Left lobe of liver (tissue), 2 donors: ENCODE data around the gene DCAF15. TPM values are rescaled to one million over a fixed set of nuclear protein-coding genes. Genes with fewer than 3 reads are reported as not detected.
"Not testable (repeated sequence)": the region's sequence is repeated elsewhere in the genome, so short reads cannot be mapped to it uniquely, and the experiment has no call there.

ENCODE experiments used
- ATAC-seq: fragments of 200-7000 bp; cut with Tn5 transposase; one replicate; pipeline ENCODE4 v1.9.1; 2020; ENCODE audit warnings: mild to moderate bottlenecking, moderate library complexity
- DNase-seq: peaks from one replicate; pipeline ENCODE4 v3.0.0-alpha.2; 2020; ENCODE audit warnings: low spot score
- total RNA-seq: library from RNA; stranded (reverse); gene quantifications from one replicate; pipeline ENCODE4 v1.2.1, GENCODE V29; 2021
- donor health status: DM: no; HTN: no; CAD: no; lungs with moderate emphysema.
- donor health status: DM: no; HTN: yes; CAD: no.

The DCAF15 gene
- total RNA-seq, 1 donor from 2014 or later, result 11.4 TPM

GRCh38 chr19:13973479-13973878 lies 21.2 kb downstream of the DCAF15 start:
- DNase-seq, ATAC-seq: not testable (repeated sequence)

- DNase-seq (no peak), ATAC-seq (no peak)
These were observed 21.8 kb downstream of the DCAF15 start for GRCh38 chr19:13974073-13974472.

- ATAC-seq, result no peak
These were observed 23.6 kb downstream of the DCAF15 start for GRCh38 chr19:13975870-13976269.

GRCh38 chr19:13976446-13976845 lies 24.1 kb downstream of the DCAF15 start:
- ATAC-seq (no peak), DNase-seq (no peak)

More at GRCh38 chr19:13975870-13976269, 23.6 kb downstream of the DCAF15 start:
- DNase-seq, result no peak

- DNase-seq, result no peak
- no peak for ATAC-seq
These were observed 25.5 kb downstream of the DCAF15 start for GRCh38 chr19:13977803-13978202.

GRCh38 chr19:13978351-13979243 lies 26.3 kb downstream of the DCAF15 start:
- DNase-seq, result peak; percentile 62
- ATAC-seq, result peak; percentile 72

GRCh38 chr19:13979244-13979615 lies 26.9 kb downstream of the DCAF15 start:
- ATAC-seq (peak; percentile 6), DNase-seq (no peak)

DNA sequence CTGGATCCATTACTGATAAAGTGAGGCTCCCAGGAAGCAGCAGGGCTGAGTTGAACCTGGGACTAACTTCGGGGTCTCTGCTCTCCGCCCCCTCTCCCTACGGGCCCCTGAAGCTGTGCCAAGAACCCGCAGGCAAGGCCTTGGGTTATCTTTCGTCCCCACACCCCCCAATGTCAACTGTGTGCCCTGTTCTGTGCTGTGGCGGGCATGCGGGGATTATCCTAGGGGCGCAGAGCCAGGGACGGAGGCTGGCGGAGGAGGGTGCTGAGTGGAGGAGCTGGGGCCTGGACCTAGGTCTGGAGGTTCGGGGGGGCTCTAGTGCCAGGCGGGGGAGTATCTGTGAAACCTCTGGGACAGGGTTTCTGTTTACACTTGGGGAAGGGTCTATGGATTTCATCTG lies 27.4 kb downstream of the DCAF15 start:
- ATAC-seq, result no peak

GRCh38 chr19:13980340-13980739 lies 28.0 kb downstream of the DCAF15 start:
- DNase-seq (no peak), ATAC-seq (no peak)

More for the DNA sequence above, 27.4 kb downstream of the DCAF15 start:
- DNase-seq, result no peak

GRCh38 chr19:13981021-13981420 lies 28.7 kb downstream of the DCAF15 start:
- ATAC-seq (no peak), DNase-seq (no peak)

GRCh38 chr19:13981467-13981866 lies 29.2 kb downstream of the DCAF15 start:
- DNase-seq (no peak), ATAC-seq (no peak)

- ATAC-seq (no peak), DNase-seq (no peak)
These were observed 29.7 kb downstream of the DCAF15 start for GRCh38 chr19:13981988-13982501.

DNA sequence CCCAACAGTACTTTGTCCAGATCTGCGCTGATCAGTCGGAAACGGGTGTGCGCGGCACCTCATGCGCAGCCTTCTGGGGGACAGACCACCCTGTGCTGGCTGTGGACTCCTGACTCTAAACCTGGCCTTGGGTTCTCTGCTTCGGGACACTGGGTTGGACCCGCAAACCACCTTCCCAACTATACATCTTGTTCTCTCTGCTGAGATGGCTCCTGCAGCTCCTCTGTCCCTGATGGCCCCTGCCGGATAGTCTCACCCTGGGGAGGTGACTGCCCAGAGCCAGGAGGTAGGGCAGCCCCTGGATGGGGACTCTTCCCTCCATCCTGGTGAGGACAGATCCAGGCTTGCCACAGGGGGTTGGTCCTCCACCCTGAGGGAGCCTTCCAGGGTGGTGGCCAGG lies 30.5 kb downstream of the DCAF15 start:
- no peak for ATAC-seq
- no peak for DNase-seq

DNA sequence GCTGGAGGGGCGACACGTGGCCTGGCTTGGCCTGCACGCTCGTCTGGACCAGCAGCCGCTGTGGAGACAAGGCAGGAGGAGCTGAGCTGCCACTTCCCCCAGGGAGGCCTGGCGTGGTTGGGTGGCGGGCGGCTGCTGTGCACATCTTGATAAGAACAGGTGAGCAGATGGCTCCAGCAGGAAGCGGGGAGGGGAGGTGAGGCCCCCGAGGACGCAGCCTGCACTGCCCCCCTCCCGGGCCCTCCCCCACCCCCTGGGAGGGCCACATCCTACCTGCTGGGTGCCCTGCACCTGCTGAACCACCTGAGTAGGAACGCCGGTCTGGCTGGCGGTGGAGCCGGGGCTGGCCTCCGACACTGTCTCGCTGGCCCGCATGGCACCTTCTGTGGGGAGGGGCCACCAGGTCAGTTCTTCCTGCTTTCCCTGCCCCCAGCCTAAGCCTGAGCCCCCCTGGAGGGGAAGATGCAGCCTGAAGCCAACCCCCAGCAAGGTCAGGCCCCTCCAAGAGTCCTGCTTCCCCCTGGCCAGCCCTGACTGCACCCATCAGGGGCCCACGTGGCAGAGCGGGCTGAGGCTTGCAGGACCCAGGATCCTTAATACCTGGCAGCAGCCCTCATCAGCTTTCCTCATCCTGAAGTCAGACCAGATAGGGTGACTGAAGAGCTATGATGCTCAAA lies 31.0 kb downstream of the DCAF15 start:
- ATAC-seq (no peak), DNase-seq (no peak)

DNA sequence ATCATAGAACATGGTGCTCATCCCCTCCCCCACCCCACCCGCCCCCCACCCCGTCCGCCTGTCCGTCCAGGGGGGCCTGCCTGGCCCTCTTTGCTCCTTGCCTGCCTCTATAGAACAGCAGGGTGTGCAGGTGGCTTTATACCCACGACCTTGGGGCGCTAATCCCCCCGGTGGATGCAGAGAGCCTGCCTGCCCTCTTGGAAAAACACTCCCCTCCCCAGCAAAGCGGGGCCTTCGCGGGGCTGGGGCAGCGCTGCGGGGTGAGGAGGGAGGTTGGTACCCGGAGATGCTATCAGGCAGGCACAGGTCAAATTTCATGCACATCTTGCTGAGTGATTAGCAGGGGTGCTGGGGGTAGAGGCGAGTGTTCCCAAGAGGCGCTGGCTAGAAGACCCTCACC lies 31.9 kb downstream of the DCAF15 start:
- DNase-seq (no peak), ATAC-seq (no peak)

DNA sequence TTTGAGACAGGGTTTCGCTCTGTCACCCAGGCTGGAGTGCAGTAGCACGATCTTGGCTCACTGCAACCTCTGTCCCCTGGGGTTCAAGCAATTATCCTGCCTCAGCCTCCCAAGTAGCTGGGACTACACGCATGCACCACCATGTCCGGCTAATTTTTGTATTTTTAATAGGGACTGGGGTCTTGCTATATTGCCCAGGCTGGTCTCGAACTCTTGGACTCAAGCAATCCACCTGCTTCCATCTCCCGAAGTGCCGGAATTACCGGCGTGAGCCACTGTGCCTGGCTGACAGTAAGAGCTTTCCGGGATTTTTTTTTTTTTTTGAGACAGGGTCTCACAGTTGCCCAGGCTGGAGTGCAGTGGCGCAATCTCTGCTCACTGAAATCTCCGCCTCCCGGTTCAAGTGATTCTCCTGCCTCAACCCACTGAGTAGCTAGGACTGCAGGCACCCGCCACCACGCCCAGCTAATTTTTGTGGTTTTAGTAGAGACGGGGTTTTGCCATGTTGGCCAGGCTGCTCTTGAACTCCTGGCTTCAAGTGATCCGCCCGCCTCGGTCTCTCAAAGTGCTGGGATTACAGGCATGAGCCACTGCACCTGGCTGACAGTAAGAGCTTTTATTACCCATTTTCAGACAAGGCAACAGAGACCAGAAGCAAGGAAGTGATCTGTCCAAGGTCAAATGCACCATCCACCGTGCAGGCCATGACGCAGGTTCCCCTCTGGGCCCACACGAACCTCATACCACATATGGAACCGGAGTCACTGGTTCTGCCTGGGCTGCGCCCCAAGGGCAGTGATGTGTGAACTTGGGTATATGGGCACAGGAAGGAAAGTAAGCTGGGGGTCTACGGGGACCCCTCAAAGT lies 32.8 kb downstream of the DCAF15 start:
- no peak for ATAC-seq

GRCh38 chr19:13985771-13986347 lies 33.5 kb downstream of the DCAF15 start:
- DNase-seq, result no peak
- no peak for ATAC-seq

More for the DNA sequence above, 32.8 kb downstream of the DCAF15 start:
- DNase-seq, result no peak

DNA sequence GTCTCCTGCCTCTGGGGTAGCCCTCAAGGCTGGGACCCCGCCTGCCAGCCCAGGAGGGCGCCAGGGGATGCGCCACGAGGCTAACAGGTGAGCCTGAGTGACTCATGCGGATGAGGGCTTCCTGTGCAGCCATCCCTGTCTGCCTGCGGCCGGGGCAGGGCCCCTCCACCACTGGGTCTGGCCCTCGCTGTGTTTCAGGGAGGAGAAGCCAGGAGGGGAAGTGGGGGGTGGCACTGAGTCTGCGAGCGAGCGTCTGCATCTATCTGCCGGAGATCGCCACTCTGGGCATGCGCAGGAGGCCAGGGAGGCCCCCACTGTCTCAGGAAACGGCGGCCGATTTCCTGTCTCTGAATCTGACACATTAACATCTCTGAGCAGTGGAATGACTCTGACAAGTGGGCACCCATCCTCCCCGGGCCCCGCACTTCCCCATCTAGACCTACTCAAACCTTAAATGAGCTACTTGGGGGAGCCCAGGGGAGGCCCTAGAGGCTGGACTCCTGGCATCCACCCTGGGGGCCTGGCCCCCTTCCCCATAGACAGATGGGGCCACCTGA lies 34.1 kb downstream of the DCAF15 start:
- DNase-seq (peak; percentile 74), ATAC-seq (peak; percentile 62)

DNA sequence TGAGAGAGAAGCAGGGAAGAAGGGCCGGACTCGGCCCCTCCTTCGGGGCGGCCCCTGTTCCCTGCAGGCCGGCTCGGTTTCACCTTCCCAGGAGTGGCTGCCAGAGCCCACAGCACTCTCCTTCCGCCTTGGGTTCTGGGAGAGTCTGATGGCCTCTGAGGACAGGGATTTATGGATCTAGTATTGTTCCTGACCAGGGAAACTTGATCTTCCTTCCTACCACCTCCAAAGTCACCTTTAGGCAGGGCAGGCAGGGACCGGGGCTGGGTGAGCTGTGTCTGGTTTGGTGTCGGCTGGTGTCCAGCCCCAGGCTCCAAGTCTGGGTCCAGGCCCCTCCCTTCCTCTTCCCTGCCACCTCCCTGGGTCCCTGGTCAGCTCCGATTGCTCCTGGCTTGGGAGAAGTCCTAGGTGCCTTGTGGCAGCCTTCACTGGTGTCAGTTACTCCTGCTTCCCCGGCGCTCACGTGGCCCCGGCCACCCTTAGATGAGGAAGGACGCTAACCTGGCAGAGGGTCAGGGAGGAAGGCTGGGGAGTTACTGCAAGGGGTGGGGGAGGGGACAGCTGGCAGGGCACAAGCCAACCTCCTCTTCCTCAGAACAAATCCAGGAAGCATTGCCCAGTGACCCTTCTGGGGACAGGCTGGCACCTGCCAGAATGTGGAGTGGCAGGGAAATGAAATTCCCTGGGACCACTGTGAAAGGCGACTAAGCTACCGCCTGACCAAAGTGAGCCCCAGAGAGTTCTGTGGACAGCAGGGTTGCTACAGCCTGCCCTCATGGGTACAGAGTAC lies 35.0 kb downstream of the DCAF15 start:
- peak; percentile 27 for ATAC-seq
- no peak for DNase-seq
